ENCODE measurements around the gene CARMIL1. TPM values are rescaled to one million over a fixed set of nuclear protein-coding genes. Genes with fewer than 3 reads are reported as not detected.
"Not testable (repeated sequence)": the region's sequence is repeated elsewhere in the genome, so short reads cannot be mapped to it uniquely, and the experiment has no call there.

The CARMIL1 gene
- total RNA-seq, 1 donor from 2014 or later, result 8.4 TPM

- Histone ChIP-seq H3K27ac (replicated peaks) (no peak overlapping the region), H3K4me1 (peaks cover 4% of the 10 kb centered on the region), H3K9me3 (replicated peaks) (no peaks in the 10 kb centered on the region), H3K4me3 (no peak overlapping the region), H3K36me3 (no peaks in the 10 kb centered on the region), H3K27me3 (ENCODE audit: low read depth) (no peaks in the 10 kb centered on the region)
- no peak for DNase-seq
- TF ChIP-seq CTCF (IDR thresholded peaks at IDR 0.05; ENCODE audit: borderline replicate concordance), result no peak
- intact Hi-C loops (cut with micrococcal nuclease), result no loop called here
Measured at GRCh38 chr6:25435416-25435985, 156.3 kb downstream of the CARMIL1 start.

DNA sequence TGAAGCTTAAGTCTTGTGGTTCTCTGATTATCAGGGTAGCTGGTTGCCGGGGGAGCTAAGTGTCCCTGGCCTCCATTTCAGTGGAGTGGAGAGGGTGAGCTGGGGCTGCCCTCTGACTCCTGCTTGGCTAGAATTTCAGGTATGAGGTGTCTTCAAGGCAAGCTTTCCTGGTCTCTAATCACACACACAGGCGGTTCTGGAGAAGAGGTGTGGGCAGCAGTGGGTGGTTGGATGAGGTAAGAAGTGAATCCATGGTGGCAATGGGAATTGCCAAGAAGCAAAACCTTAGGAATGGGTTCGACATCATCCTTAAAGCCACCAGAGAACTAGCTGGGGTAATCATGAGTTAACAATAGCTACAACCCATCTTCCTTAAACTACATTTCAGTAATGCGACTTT, 157.6 kb downstream of the CARMIL1 start:
- TF ChIP-seq CTCF (IDR thresholded peaks at IDR 0.05; ENCODE audit: borderline replicate concordance), result no peak

DNA sequence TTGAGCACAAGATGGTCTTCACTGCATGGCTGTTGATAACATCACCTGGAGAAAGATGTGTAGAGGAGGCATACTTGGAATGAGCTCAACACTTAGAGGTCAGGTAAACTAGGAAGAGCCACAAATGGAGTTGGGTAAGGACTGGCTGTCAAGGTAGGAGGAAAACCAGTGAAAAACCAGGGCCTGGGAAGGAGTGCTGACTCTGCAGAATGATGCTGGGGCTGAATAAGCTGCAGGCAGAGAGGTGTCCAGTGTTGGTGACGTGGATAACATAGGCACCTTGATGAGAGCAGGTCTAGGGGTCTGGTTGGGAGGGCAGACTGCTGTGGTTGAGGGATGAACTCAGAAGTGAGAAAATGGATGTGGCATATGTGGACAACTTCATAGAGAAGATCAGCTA, 160.2 kb downstream of the CARMIL1 start:
- Histone ChIP-seq H3K27me3 (ENCODE audit: low read depth) (no peaks in the 10 kb centered on the region), H3K4me3 (no peak overlapping the region), H3K36me3 (no peaks in the 10 kb centered on the region), H3K27ac (replicated peaks) (no peak overlapping the region), H3K4me1 (no peaks in the 10 kb centered on the region), H3K9me3 (replicated peaks) (no peaks in the 10 kb centered on the region)
- intact Hi-C loops (cut with micrococcal nuclease), result no loop called here
- no peak for TF ChIP-seq CTCF (IDR thresholded peaks at IDR 0.05; ENCODE audit: borderline replicate concordance)
- DNase-seq, result no peak

More for the DNA sequence above, 157.6 kb downstream of the CARMIL1 start:
- no peaks in the 10 kb centered on the region for H3K9me3 ChIP-seq (replicated peaks)
- H3K36me3 ChIP-seq, result no peaks in the 10 kb centered on the region
- H3K4me3 ChIP-seq, result no peak overlapping the region
- intact Hi-C loops (cut with micrococcal nuclease), result no loop called here
- no peak for DNase-seq
- H3K4me1 ChIP-seq, result peaks cover 4% of the 10 kb centered on the region
- no peak overlapping the region for H3K27ac ChIP-seq (replicated peaks)
- H3K27me3 ChIP-seq (ENCODE audit: low read depth), result no peaks in the 10 kb centered on the region

DNA sequence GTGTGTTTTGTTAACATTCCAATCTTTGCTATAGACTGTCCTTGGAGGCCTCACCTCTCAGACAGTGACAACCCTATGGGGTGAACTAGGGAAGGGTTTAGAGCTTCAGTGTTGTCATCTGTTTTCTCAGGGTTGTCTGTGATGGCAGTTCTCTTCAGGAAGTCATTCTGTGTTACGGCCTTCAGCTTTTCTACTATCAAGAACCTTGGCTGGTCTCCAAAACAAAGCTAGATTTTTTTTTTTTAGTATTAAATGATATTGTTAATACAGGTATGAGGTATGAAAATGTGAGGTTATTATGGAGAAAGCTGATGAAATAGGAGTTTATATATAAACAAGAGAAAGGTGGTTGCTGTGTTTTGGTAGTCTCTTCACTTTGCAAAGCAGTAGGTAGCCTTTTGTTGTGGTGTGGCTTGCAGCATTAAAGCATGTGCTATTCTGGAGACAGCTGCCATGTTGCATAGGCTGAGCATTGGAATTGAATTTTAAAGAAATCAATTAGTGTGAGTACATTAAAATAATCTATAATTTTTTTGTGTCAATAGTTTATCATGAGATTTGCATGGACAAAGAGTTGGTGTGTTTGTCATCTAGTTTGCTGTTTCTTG, 162.6 kb downstream of the CARMIL1 start:
- Histone ChIP-seq H3K36me3 (peaks cover 4% of the 10 kb centered on the region), H3K27me3 (ENCODE audit: low read depth) (no peaks in the 10 kb centered on the region), H3K4me1 (no peaks in the 10 kb centered on the region), H3K4me3 (no peak overlapping the region), H3K27ac (replicated peaks) (no peak overlapping the region), H3K9me3 (replicated peaks) (peaks cover 15% of the 10 kb centered on the region)
- intact Hi-C loops (cut with micrococcal nuclease), result no loop called here
- DNase-seq, result no peak
- TF ChIP-seq CTCF (IDR thresholded peaks at IDR 0.05; ENCODE audit: borderline replicate concordance), result no peak

- DNase-seq, result no peak
- TF ChIP-seq CTCF (IDR thresholded peaks at IDR 0.05; ENCODE audit: borderline replicate concordance), result no peak
- no peak overlapping the region for H3K4me3 ChIP-seq
- H3K27ac ChIP-seq (replicated peaks), result no peak overlapping the region
- peaks cover 4% of the 10 kb centered on the region for H3K36me3 ChIP-seq
- no peaks in the 10 kb centered on the region for H3K27me3 ChIP-seq (ENCODE audit: low read depth)
- intact Hi-C loops (cut with micrococcal nuclease), result no loop called here
- no peaks in the 10 kb centered on the region for H3K4me1 ChIP-seq
- H3K9me3 ChIP-seq (replicated peaks), result peaks cover 15% of the 10 kb centered on the region
Measured at GRCh38 chr6:25442898-25443297, 163.7 kb downstream of the CARMIL1 start.

GRCh38 chr6:25444521-25444920, 165.3 kb downstream of the CARMIL1 start:
- H3K36me3 ChIP-seq; H3K4me1 ChIP-seq; H3K27me3 ChIP-seq (ENCODE audit: low read depth); DNase-seq; H3K4me3 ChIP-seq; H3K27ac ChIP-seq (replicated peaks); intact Hi-C loops (cut with micrococcal nuclease): not testable (repeated sequence)
- peaks cover 15% of the 10 kb centered on the region for H3K9me3 ChIP-seq (replicated peaks)

Data from left ventricle myocardium inferior (tissue), 1 donor.